IPS-18c (cell line): Measurements from ENCODE around the gene SOX5.

Experiments used
- H3K4me3 ChIP-seq: 2 replicates; pipeline ENCODE4 v1.7.0; 2013; ENCODE audit warnings: low read depth, mild to moderate bottlenecking, low read length, moderate library complexity; ENCODE audit not compliant: insufficient read depth
- H3K9me3 ChIP-seq: one replicate; pipeline ENCODE4 v1.6.1; 2013; ENCODE audit warnings: mild to moderate bottlenecking, low read length, moderate library complexity; ENCODE audit not compliant: control insufficient read depth, insufficient read depth

Gene SOX5

DNA sequence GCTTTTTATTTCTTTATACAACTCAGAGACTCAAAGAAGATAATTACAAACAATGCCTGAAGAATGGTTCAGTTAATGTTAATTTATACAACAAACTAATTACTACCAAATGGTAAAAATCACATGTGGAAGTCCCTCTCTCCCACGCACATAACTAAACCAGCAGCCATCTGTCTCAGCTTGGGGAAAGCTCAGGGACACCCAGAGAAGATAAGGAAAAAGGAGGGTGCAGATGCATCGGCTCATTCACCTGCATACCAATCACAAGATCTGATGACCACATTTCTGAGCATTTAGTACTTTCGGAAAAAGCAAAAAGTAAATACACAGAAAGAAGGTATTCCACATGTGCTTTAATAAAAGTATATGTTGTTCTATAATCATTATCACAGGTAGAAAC, 136.3 kb downstream of the SOX5 start:
- H3K4me3 ChIP-seq, result no peak overlapping the region
- H3K9me3 ChIP-seq, result no peaks in the 10 kb centered on the region

DNA sequence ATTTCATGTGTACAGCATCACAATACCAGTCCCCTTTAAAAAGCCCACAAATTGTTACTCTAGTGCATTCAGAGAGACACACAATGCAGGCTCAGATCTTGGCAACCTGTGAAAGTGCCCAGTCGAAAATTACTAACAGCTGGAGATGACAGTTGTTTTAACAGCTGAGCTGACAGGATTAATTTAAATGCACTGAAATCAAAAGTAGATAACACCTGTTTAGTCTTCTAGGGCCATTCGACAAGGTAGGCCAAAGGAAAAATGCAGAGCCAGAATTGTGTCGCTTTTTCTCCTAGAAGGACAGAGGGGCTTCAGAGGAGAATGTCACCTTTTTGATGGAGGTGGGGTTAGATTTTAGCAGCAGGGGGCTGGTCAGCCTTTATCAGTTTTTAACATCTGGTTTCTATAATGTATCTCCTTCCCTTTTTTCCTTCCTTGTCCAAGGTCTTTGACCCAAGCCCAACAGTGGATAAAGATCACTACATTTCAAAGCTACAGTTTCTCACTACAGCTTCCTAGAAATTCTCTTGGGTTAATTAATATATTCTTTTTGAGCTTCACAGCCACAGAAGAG, 139.1 kb downstream of the SOX5 start:
- Histone ChIP-seq H3K4me3 (no peak overlapping the region), H3K9me3 (no peaks in the 10 kb centered on the region)

DNA sequence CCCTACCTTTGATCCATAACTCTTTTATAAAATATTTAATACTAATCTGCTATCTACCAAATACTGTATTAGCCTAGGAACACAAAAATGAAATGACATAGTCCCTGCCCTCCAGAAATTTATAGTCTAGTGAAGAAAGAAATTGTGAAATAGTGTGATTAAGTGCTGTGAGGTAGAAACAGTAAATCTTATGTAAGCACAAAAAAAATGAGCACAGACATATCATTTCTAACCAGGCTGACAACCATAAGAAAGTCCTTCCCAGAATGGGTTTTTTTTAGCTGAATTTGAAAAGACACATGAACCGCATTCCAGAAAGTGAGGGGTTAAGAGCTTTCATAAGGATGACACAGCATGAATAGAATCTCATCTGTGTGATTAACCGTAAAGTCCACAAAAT, 145.9 kb downstream of the SOX5 start:
- Histone ChIP-seq H3K9me3 (no peaks in the 10 kb centered on the region), H3K4me3 (no peak overlapping the region)

DNA sequence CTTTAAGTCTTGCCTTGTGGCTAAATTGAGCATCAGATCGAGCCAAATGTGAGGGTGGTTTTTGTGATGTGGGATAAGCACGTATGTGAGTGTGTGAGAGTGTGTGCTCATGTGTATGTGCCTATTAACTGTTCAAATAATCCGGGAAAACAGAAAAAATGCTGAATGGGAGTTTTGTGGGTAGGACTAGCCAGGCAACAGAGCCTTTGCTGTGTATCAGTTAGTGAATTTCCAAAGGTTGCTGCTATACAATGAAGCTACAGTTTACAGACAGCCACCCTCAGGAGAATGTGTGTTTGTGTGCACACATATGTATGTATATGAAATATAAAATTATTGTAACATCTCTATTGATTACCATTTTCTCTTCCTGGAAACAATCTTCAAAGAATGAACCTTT, 154.0 kb downstream of the SOX5 start:
- H3K4me3 ChIP-seq, result no peak overlapping the region
- H3K9me3 ChIP-seq, result no peaks in the 10 kb centered on the region

DNA sequence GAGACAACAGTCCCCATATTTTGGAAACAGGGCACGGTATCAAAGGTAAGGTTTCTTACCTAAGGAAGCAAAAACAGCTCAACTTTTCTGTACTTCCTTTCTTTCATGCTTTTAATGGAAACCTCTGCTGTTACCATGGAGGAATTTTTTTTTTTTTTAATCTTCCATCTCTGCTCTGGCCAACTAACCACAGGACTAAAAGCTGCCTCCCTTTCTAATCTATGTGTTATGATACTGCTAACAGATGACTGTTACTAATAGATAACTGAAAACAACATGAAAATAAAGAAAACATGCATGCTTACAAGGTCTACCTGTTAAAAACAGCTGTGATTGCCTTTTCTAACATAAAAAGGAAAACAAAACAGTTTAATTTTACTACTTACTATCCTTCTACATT, 168.4 kb downstream of the SOX5 start:
- Histone ChIP-seq H3K9me3 (no peaks in the 10 kb centered on the region), H3K4me3 (no peak overlapping the region)

DNA sequence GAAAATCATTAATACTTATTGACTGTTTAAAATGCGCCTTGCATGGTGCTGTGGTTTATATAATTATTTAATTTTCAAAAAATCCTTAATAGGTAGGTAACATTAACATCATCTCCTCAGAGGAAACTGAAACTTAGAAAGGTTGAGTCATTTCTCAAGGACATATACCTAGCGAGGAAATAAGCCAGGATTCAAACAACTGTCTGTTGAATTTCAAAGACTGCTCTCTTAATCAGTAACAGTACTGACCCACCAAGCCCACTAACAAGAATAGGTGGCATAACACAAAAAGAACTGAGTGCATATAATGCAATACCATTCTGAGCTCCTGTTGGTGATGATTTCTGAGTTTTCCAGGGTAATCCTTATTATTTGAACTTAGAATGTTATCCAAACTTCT, 174.3 kb downstream of the SOX5 start:
- Histone ChIP-seq H3K9me3 (no peaks in the 10 kb centered on the region), H3K4me3 (no peak overlapping the region)

DNA sequence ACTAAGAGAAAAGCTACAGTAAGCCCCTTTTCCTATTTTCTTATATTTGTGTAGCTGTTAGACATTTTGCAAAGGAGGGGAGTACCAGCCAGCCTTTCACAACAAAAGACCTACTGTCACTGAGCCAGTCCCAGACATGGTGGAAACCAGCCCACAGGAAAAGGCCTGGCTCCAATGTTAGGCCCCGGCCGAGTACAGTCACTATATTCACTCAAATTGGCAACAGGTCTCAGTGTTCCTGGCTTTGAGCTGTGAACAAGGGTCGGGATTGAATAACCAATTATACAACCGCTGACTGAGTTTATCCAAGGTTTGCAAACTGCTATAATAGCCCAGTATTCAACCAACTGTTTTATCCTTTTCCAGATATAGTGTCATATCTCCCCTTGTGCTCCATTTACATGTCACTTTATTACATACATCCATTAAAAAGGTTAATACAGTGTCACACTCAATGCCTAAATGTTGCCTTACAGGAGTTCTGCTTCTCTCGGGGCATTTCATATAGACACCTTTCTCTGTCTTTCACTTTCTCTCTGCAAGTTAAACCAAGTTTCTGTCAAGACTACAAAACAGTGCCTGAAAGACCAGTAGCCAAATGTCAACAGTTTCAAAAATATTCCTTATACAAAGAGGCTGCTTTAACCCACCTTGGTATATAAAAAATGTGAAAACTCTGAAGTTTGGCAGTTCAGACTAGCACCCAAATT, 178.1 kb downstream of the SOX5 start:
- no peak overlapping the region for H3K4me3 ChIP-seq
- no peaks in the 10 kb centered on the region for H3K9me3 ChIP-seq

DNA sequence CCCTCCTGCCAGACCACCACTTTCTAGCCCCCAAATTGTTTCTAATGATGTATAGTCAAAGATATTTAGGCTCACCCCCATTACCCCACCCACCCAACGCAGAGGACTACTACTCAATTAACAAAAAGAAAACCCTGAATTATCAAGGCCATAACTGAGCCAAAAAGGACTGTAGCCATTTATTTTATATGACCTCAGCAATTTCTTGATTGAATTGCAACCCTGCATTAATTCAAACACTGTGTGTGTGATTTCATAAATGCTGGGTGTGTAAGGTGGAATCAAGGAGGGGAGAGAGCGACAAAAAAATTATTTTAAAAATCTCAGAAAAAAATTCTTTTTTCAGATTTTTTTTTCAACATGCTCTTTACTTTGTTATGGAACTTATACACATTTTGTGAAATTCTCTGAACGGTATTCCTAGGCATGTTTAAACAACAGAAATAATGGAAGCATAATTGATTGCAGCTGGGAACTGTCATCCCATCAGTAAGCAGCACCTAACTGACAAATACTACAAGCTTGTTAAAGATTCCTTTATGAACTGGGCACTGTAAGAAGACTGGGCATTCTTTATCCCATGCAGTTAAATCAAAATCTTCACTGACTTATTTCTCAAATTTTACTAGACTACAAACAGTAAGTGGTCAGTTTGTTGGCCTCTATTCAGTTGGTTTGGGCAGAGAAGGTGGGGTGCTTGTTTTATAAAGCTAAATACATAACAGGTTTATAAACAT, 179.1 kb downstream of the SOX5 start:
- H3K4me3 ChIP-seq, result no peak overlapping the region
- no peaks in the 10 kb centered on the region for H3K9me3 ChIP-seq

DNA sequence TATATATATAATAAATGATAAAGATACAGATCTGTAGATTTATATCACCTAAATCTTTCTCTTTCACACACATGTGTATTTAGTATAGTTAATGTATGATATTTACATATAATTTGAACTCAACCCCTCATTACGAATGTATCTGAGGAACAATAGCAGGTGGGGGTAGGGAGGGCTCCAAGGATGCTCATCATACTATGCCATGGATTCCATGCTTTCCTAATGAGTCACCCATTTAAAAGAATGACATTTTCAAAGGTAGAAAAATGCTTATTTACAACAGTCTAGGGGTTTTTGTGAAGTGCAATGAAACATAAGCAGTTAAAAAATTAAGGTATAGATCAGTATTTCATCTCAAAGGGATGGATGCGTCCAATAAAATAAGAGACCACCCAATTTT, 181.6 kb downstream of the SOX5 start:
- Histone ChIP-seq H3K9me3 (no peaks in the 10 kb centered on the region), H3K4me3 (no peak overlapping the region)

DNA sequence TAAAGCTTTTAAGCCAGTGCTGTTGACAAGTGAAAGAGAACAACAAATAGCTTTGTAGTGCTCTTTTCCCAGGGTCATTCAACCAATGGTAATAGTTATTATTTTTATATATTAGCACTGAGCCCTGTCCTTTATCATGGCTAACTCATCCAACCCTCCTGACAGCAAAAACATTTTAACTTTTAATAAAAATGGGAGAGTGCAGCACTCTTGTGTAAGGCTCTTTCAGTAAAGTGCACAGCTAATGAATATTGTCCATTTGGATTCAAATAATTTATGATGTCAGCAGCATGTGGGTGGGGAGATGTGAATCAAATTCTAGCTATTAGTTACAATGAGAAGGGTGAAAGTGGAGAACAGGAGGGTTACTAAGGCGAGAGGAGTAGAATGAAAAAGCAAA, 185.7 kb downstream of the SOX5 start:
- no peaks in the 10 kb centered on the region for H3K9me3 ChIP-seq
- no peak overlapping the region for H3K4me3 ChIP-seq

DNA sequence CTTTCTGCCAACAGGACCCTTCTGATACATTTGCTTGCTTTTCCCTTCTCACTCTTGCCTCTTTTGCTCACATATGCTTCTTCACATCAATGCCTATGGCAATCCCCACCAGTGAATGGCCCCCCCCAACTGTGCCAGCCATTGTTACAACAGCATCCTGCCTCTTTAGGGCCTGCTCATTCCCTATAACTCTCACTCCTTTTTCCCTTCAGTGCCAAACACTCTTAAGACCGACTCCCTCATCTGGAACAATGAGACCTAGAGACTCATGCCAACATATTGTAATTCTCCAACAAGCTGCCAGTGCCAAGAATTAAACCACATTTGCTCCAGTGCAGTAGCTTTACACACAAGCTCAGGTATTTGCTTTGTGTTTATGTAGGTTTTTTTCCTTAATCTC, 189.0 kb downstream of the SOX5 start:
- Histone ChIP-seq H3K4me3 (no peak overlapping the region), H3K9me3 (no peaks in the 10 kb centered on the region)

DNA sequence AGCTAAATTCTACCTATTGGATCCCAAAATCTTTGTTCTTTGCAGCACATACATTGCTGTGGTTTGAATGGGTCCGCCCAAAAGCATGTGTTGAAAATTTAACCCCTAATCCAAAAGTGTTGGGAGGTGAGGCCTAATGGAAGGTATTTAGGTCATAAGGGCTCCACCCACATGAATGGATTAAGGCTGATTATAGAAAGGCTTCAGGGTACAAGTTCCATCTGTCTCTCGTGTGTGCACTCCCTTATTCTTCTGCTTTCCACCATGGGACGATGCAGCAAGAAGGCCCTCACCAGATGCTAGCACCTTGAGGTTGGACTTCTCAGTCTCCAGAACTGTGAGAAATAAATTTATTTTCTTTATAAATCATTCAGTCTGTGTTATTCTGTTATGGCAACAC, 190.9 kb downstream of the SOX5 start:
- no peak overlapping the region for H3K4me3 ChIP-seq
- H3K9me3 ChIP-seq, result no peaks in the 10 kb centered on the region

DNA sequence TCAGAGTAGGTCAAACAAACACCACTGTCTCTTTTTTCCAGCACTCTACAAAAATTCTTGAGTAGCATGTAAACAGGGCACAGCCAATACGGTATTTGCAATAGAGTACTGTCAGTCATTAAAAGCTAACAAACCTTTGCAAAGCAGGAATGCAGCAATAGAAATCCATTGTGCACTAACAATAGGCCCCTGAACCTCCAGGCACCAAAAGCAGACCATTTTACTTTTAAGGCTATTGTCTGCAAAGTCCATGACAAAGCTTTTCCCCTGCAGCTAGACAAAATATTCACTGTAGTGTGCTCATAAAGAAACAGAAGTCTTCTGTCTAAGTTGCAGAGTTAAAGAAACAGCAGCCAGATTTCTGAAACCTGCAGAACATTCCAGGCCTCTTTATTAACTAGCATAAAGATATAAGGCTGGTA, 191.9 kb downstream of the SOX5 start:
- Histone ChIP-seq H3K4me3 (no peak overlapping the region), H3K9me3 (no peaks in the 10 kb centered on the region)

DNA sequence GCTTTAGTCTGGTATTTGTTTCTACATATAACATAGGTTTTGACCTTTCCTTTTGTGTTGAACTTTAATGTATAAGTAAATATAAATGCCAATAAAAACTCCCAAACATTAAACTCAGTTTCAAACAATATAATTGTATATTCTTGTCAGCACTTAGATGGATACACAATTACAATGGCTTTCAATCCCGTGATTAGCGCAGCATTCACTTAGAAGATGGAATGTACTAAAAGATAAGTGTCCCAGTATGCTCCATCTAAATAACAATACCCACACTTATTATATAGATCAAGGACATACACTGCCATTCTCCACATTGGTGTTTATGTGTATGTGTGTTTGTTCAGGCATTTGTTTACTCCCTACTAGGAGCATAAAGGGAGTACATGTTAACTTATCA, 193.1 kb downstream of the SOX5 start:
- Histone ChIP-seq H3K9me3 (no peaks in the 10 kb centered on the region), H3K4me3 (no peak overlapping the region)

DNA sequence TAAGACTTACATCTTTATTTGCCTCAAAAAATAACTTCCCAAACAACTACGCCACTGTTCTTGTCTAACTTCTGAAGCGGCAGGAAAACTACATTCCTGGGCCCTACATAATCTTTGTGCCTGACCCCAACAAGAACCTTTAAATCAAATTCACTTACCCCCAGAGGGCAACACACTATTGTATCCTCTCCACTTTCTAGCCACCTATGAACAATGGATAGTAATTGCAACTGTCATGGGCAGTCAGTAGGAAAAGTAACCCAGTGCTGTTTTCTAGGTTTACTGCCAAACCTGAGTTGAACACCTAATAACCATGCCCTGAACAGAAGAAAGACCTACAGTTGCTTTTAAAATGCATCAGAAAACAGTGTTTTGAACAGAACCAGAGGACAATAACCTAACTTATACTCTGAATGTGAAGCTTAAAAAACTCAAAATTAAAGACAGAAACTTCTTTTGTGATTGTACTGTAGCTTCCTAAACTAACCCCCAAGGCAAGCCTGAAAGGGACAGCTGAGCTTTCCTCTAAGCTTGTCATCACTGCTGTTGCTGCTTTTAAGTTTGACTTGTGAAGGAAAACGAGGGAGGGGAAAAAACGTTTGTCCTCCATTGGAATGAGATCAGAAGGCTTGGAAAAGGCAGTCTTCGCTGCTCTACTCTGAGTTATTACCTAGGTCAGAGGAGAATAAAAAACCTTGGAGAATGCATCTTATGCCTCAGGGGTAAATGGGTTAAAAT, 195.7 kb downstream of the SOX5 start:
- H3K9me3 ChIP-seq, result no peaks in the 10 kb centered on the region
- no peak overlapping the region for H3K4me3 ChIP-seq

DNA sequence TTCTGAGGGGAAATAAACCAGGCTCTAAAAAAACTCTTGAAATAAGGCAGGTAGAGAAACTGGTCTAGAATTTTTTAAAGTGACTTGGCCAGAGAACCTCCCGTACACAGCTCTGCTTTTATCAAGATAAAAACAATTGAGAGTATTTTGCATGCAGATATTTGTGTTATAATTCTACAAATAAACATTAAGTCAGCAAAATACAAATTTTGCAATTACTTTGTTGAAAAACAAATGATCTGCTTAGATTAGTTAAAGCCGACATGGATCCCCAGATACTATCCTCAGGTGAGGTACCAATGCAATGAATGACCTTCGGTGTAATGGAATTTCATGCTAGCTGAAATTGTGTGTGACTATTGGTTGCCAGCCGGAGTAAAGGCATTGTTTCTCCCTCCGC, 197.2 kb downstream of the SOX5 start:
- H3K4me3 ChIP-seq, result no peak overlapping the region
- H3K9me3 ChIP-seq, result no peaks in the 10 kb centered on the region

DNA sequence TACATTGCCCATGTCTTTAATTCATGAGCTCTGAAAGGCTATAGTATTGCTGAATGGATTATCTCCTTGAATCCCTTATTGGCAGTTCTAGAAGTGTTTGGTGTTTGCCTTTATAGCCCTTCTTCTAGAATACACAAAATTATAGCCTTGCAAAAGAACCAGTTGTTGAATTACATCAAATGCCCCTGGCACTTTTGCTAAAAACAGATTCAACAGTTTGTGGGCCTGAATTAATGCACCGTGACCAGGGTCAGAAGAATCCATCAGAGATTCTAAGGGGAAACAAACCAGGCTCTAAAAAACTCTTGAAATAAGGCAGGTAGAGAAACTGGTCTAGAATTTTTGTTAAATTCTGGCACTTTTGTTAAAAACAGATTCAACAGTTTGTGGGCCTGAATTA, 197.8 kb downstream of the SOX5 start:
- H3K4me3 ChIP-seq, result no peak overlapping the region

DNA sequence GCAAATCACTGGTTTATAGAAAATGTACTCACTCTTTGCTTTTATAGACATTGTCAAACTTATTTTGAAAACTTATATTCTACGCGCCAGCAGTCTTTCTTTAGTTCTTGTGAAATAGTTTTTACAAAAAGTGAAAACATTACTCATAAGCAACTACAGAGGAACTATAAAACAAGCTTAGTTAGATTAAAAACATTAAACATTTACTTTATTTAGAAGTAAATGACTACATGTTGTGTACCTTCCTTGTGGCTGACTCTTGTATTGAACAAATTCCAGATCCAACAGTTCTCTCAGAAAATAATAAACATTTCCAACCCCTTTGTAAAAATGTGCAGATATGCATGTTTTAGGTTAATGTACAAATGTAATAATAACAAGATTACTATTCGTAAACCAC, 198.5 kb downstream of the SOX5 start:
- no peaks in the 10 kb centered on the region for H3K9me3 ChIP-seq
- H3K4me3 ChIP-seq, result no peak overlapping the region

More for the DNA sequence above, 197.8 kb downstream of the SOX5 start:
- no peaks in the 10 kb centered on the region for H3K9me3 ChIP-seq
